ENCODE measurements around the gene BRD9.
"Not testable (repeated sequence)": the region's sequence is repeated elsewhere in the genome, so short reads cannot be mapped to it uniquely, and the experiment has no call there.

GRCh38 chr5:933951-934350 is 41.4 kb upstream of the BRD9 start:
- TF ChIP-seq BHLHE40 (IDR thresholded peaks at IDR 0.05; ENCODE audit: borderline replicate concordance); SP1 (IDR thresholded peaks at IDR 0.05); CTBP1 (IDR thresholded peaks at IDR 0.05; ENCODE audit: borderline replicate concordance); ELF4 (IDR thresholded peaks at IDR 0.05); PKNOX1 (IDR thresholded peaks at IDR 0.05); FOXA1 (IDR thresholded peaks at IDR 0.05); SUZ12 (IDR thresholded peaks at IDR 0.05); FOXK2 (IDR thresholded peaks at IDR 0.05); L3MBTL2 (conservative IDR thresholded peaks at IDR 0.05): not testable (repeated sequence)

All from HEK293T (cell line).